K562 (cell line): ENCODE results near the gene ENO2. TPM values are rescaled to one million over a fixed set of nuclear protein-coding genes. Genes with fewer than 3 reads are reported as not detected.

Experiments used
- BACH1 ChIP-seq: fragments of 200-800 bp; sonication (Bioruptor generic); IDR thresholded peaks from 2 replicates; pipeline ENCODE4 v1.6.1; 2016; ENCODE audit warnings: missing genetic modification characterization, missing compliant biosample characterization
- BHLHE40 ChIP-seq: IDR thresholded peaks from 2 replicates; pipeline ENCODE4 v1.6.1; 2011; ENCODE audit warnings: low read length, improper control_type of control experiment
- CCAR2 ChIP-seq: fragments of 200-400 bp; formaldehyde crosslinking; IDR thresholded peaks from 2 replicates; pipeline ENCODE4 v1.6.1; 2017; ENCODE audit warnings: mild to moderate bottlenecking, low read depth, low read length
- FOXJ3 ChIP-seq: sonication (generic); formaldehyde crosslinking; IDR thresholded peaks from 2 replicates; pipeline ENCODE4 v1.4.0; 2020; ENCODE audit warnings: mild to moderate bottlenecking, missing genetic modification reagents
- FOXP1 ChIP-seq: sonication (generic); formaldehyde crosslinking; IDR thresholded peaks from 2 replicates; pipeline ENCODE4 v1.8.0; 2022; ENCODE audit warnings: mild to moderate bottlenecking, missing genetic modification reagents
- PCBP2 ChIP-seq: fragments of 200-400 bp; formaldehyde crosslinking; IDR thresholded peaks from 2 replicates; pipeline ENCODE4 v1.6.1; 2018; ENCODE audit warnings: low read length, low read depth, mild to moderate bottlenecking, moderate library complexity; ENCODE audit not compliant: poor library complexity, severe bottlenecking
- PML ChIP-seq: IDR thresholded peaks from 2 replicates; pipeline ENCODE4 v1.6.1; 2012; ENCODE audit warnings: low read length, inconsistent platforms
- POLR2B ChIP-seq: fragments of 450-650 bp; IDR thresholded peaks from 2 replicates; pipeline ENCODE4 v1.6.1; 2018; ENCODE audit warnings: low read depth; ENCODE audit not compliant: partially characterized antibody
- RAD51 ChIP-seq: fragments of 450-650 bp; IDR thresholded peaks from 2 replicates; pipeline ENCODE4 v1.7.1; 2016; ENCODE audit warnings: low read depth, mild to moderate bottlenecking, borderline replicate concordance
- RBM15 ChIP-seq: fragments of 200-400 bp; formaldehyde crosslinking; IDR thresholded peaks from 2 replicates; pipeline ENCODE4 v1.6.1; 2018; ENCODE audit warnings: mild to moderate bottlenecking, low read length, moderate library complexity; ENCODE audit not compliant: insufficient read depth
- RNF2 ChIP-seq: sonication (generic); IDR thresholded peaks from 2 replicates; pipeline ENCODE4 v1.6.1; 2016
- SFPQ ChIP-seq: fragments of 200-400 bp; formaldehyde crosslinking; IDR thresholded peaks from 2 replicates; pipeline ENCODE4 v1.6.1; 2017; ENCODE audit warnings: mild to moderate bottlenecking, low read depth, low read length, moderate library complexity
- STAG1 ChIP-seq: sonication (generic); formaldehyde crosslinking; IDR thresholded peaks from 2 replicates; pipeline ENCODE4 v1.5.0; 2020; ENCODE audit warnings: missing genetic modification reagents, borderline replicate concordance
- ZNF408 ChIP-seq: fragments of 250-450 bp; sonication (Bioruptor Pico); IDR thresholded peaks from 2 replicates; pipeline ENCODE4 v1.4.0; 2020; ENCODE audit warnings: low read depth, mild to moderate bottlenecking, moderate library complexity
- ZNF668 ChIP-seq: fragments of 250-450 bp; sonication (Bioruptor Pico); IDR thresholded peaks from 2 replicates; pipeline ENCODE4 v1.8.0; 2022; ENCODE audit warnings: mild to moderate bottlenecking, inconsistent platforms
- polyA plus RNA-seq, 8 experiments: library from polyadenylated mRNA; depleted of rRNA in 4 of 8; stranded (reverse) in 5 of 8; unstranded in 3 of 8; fragments of >200 nt; fragmentation: Nextera tagmentation in 2 of 8; fragmentation: Illumina TruSeq in 1 of 8; extraction: Ambion mirVana in 2 of 8; extraction: Trizol in 1 of 8; gene quantifications; 2 replicates each; pipeline versions ENCODE4 v1.2.1 to v1.2.3, GENCODE V29; 2011 to 2014; ENCODE audit warnings: inconsistent platforms in 1 of 8, missing spikeins in 1 of 8
- total RNA-seq, 7 experiments: library from RNA; depleted of rRNA in 6 of 7; stranded (reverse); fragments of >200 nt in 6 of 7; fragmentation: Illumina TruSeq in 2 of 7; extraction: Trizol in 2 of 7; gene quantifications; 2 replicates each; pipeline versions ENCODE4 v1.2.1 to v1.2.3, GENCODE V29; 2011 to 2021; ENCODE audit warnings: low replicate concordance in 1 of 7
- TF ChIP-seq, protein P1 (sequence below), 2 experiments: fragments of 200-800 bp in 1 of 2; sonication (Bioruptor generic) in 1 of 2; sonication (generic) in 1 of 2; formaldehyde crosslinking in 1 of 2; IDR thresholded peaks in 1 of 2; conservative IDR thresholded peaks in 1 of 2; 2 replicates each; pipeline versions ENCODE4 v1.5.0 to v1.6.1; 2016 to 2020; ENCODE audit warnings: missing compliant biosample characterization in 1 of 2, missing genetic modification characterization in 1 of 2, missing genetic modification reagents in 1 of 2
- TF ChIP-seq, protein P2 (sequence below): fragments of 450-650 bp; formaldehyde crosslinking; conservative IDR thresholded peaks from 2 replicates; pipeline ENCODE4 v1.4.0; 2022; ENCODE audit warnings: mild to moderate bottlenecking, missing genetic modification characterization
- TF ChIP-seq, protein P3 (sequence below): sonication (generic); formaldehyde crosslinking; IDR thresholded peaks from 2 replicates; pipeline ENCODE4 v1.8.0; 2022; ENCODE audit warnings: missing genetic modification reagents, mild to moderate bottlenecking, borderline replicate concordance
- TF ChIP-seq, protein P4 (sequence below): IDR thresholded peaks from 2 replicates; pipeline ENCODE4 v1.6.1; 2011; ENCODE audit not compliant: insufficient read length; ENCODE audit errors: extremely low read depth

Gene ENO2
- total and polyA plus RNA-seq, 9 of the 15 experiments (the other 6 are each of a cell fraction or from before 2014, with no cell fraction given): 10.9 to 43.3 (median 21.0) TPM

DNA sequence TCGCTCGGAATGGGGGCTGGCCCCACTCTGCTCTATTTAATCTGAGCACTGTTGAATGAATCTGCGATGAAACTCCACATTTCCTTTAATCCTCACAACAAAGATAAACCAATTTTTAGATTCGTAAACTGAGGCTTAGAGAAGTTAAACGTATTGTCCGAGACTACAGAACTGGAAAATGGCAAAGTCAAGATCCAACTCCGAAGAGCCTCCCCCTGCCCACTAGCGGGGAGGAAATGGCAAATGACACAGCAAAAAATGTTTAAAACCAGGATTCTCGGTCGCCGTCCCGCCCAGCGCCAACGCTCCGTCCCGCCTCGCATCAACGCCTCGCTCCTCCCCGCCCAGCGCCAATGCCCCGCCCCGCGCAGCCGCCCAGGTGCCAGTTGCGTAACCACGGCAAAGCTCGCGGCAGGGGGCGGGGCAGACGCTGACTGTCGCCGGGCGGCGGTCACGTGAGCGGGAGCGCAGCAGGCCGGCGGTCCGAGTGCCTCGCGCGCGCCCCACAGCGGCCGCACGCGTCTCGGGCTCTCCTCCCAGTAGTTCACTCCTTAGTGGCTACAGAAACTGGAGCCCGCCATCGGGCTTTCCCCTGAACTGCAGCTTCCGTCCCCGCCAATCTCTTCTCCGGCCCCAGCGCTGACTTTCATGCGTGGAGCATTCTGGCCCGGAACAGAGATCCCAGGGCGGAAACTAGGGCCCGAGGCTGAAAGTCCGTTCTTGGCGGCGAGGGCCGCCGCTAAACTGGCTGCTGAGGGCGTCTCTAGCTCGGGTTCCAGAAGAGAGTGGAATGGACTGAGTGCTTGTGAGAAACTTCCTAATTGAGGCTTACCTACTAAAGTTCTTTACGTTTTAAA is 23.4 kb upstream of the ENO2 start (continued):
- TF ChIP-seq, protein P1, sequence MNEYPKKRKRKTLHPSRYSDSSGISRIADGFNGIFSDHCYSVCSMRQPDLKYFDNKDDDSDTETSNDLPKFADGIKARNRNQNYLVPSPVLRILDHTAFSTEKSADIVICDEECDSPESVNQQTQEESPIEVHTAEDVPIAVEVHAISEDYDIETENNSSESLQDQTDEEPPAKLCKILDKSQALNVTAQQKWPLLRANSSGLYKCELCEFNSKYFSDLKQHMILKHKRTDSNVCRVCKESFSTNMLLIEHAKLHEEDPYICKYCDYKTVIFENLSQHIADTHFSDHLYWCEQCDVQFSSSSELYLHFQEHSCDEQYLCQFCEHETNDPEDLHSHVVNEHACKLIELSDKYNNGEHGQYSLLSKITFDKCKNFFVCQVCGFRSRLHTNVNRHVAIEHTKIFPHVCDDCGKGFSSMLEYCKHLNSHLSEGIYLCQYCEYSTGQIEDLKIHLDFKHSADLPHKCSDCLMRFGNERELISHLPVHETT (CRISPR knock-in tag; conservative IDR thresholded peaks at IDR 0.05 in 1 of 2, IDR thresholded peaks at IDR 0.05 in 1 of 2): peak in 1 of 2 experiments; percentile 30; a peak in 2 of 4 replicates
- TF ChIP-seq, protein P2, sequence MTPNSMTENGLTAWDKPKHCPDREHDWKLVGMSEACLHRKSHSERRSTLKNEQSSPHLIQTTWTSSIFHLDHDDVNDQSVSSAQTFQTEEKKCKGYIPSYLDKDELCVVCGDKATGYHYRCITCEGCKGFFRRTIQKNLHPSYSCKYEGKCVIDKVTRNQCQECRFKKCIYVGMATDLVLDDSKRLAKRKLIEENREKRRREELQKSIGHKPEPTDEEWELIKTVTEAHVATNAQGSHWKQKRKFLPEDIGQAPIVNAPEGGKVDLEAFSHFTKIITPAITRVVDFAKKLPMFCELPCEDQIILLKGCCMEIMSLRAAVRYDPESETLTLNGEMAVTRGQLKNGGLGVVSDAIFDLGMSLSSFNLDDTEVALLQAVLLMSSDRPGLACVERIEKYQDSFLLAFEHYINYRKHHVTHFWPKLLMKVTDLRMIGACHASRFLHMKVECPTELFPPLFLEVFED (CRISPR knock-in tag): no peak
- no peak for TF ChIP-seq ZNF408 (CRISPR knock-in tag)
- peak; percentile 99 for TF ChIP-seq BHLHE40
- peak; percentile 38; the same call in 1 of the 2 replicates for TF ChIP-seq FOXP1
- TF ChIP-seq PCBP2: no peak
- peak; percentile 24; the same call in 1 of the 2 replicates for TF ChIP-seq PML
- no peak for TF ChIP-seq CCAR2
- TF ChIP-seq SFPQ: no peak
- TF ChIP-seq RBM15: no peak
- TF ChIP-seq RNF2: no peak
- TF ChIP-seq BACH1 (tag): peak; percentile 85
- no peak for TF ChIP-seq FOXJ3 (CRISPR knock-in tag)
- TF ChIP-seq, protein P3, sequence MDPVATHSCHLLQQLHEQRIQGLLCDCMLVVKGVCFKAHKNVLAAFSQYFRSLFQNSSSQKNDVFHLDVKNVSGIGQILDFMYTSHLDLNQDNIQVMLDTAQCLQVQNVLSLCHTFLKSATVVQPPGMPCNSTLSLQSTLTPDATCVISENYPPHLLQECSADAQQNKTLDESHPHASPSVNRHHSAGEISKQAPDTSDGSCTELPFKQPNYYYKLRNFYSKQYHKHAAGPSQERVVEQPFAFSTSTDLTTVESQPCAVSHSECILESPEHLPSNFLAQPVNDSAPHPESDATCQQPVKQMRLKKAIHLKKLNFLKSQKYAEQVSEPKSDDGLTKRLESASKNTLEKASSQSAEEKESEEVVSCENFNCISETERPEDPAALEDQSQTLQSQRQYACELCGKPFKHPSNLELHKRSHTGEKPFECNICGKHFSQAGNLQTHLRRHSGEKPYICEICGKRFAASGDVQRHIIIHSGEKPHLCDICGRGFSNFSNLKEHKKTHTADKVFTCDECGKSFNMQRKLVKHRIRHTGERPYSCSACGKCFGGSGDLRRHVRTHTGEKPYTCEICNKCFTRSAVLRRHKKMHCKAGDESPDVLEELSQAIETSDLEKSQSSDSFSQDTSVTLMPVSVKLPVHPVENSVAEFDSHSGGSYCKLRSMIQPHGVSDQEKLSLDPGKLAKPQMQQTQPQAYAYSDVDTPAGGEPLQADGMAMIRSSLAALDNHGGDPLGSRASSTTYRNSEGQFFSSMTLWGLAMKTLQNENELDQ: no peak
- peak; percentile 82 for TF ChIP-seq RAD51
- no peak for TF ChIP-seq ZNF668 (CRISPR knock-in tag)
- TF ChIP-seq POLR2B: peak; percentile 70
- no peak for TF ChIP-seq STAG1 (CRISPR knock-in tag)
- TF ChIP-seq, protein P4, sequence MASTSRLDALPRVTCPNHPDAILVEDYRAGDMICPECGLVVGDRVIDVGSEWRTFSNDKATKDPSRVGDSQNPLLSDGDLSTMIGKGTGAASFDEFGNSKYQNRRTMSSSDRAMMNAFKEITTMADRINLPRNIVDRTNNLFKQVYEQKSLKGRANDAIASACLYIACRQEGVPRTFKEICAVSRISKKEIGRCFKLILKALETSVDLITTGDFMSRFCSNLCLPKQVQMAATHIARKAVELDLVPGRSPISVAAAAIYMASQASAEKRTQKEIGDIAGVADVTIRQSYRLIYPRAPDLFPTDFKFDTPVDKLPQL: no peak
